SK-N-SH (cell line): ENCODE measurements around the gene CYTH4. TPM values are rescaled to one million over a fixed set of nuclear protein-coding genes. Genes with fewer than 3 reads are reported as not detected.

Experiments
- CTCF ChIA-PET: fragments of 300-600, 350-600 bp; formaldehyde crosslinking; extraction: SDS; loops from one replicate; lab custom pipeline; 2021; lab: Yijun Ruan, JAX
- POLR2A ChIA-PET: fragments of 350-600 bp; sonication (Branson Sonifier 250); formaldehyde crosslinking; extraction: SDS; loops from one replicate; lab custom pipeline; 2020; ENCODE audit warnings: antibody characterized with exemption, inconsistent platforms; lab: Yijun Ruan, JAX
- DNase-seq: peaks from one replicate; pipeline ENCODE4 v3.0.0; 2012
- H2AFZ ChIP-seq: fragments of 200-600 bp; sonication (generic); 2 replicates; pipeline ENCODE4 v1.8.1; 2016; ENCODE audit warnings: antibody characterized with exemption, mild to moderate bottlenecking, low read depth
- H3F3A ChIP-seq: fragments of 200-600 bp; sonication (generic); replicated peaks from 2 replicates; pipeline ENCODE3; 2016; ENCODE audit warnings: antibody characterized with exemption, mild to moderate bottlenecking; ENCODE audit not compliant: insufficient read depth
- H3K27ac ChIP-seq, 2 experiments: fragments of 200-500 bp in 1 of 2; fragments of 200-600 bp in 1 of 2; sonication (Bioruptor generic) in 1 of 2; sonication (generic), shearing (Covaris generic) in 1 of 2; 2 replicates each; pipeline versions ENCODE4 v1.5.1 to v1.6.1; 2014 to 2016; ENCODE audit warnings: low read depth in 2 of 2, inconsistent platforms in 1 of 2, low read length in 1 of 2, mild to moderate bottlenecking in 1 of 2, mixed read lengths in 1 of 2
- H3K27me3 ChIP-seq: fragments of 200-600 bp; sonication (generic), shearing (Covaris generic); 2 replicates; pipeline ENCODE4 v1.6.1; 2016; ENCODE audit warnings: mixed run types; ENCODE audit not compliant: insufficient read depth
- H3K36me3 ChIP-seq, 2 experiments: fragments of 200-500 bp in 1 of 2; fragments of 200-600 bp in 1 of 2; sonication (Bioruptor generic) in 1 of 2; sonication (generic) in 1 of 2; replicated peaks in 1 of 2; 2 replicates each; pipeline versions ENCODE3 to v1.5.1; 2014 to 2016; ENCODE audit warnings: low read length in 1 of 2, mild to moderate bottlenecking in 1 of 2; ENCODE audit not compliant: insufficient read depth in 2 of 2, control insufficient read depth in 1 of 2
- H3K4me1 ChIP-seq, 2 experiments: fragments of 200-500 bp in 1 of 2; fragments of 200-600 bp in 1 of 2; sonication (Bioruptor generic) in 1 of 2; sonication (generic), shearing (Covaris generic) in 1 of 2; 2 replicates each; pipeline versions ENCODE4 v1.5.1 to v1.6.1; 2014 to 2016; ENCODE audit warnings: low read depth in 1 of 2, low read length in 1 of 2, mixed run types in 1 of 2; ENCODE audit not compliant: insufficient read depth in 2 of 2, control insufficient read depth in 1 of 2
- H3K4me2 ChIP-seq: fragments of 200-600 bp; sonication (generic), shearing (Covaris generic); 2 replicates; pipeline ENCODE4 v1.6.1; 2017; ENCODE audit warnings: mixed run types
- H3K4me3 ChIP-seq, 2 experiments: fragments of 200-500 bp in 1 of 2; fragments of 200-600 bp in 1 of 2; sonication (Bioruptor generic) in 1 of 2; sonication (generic), shearing (Covaris generic) in 1 of 2; 2 replicates each; pipeline versions ENCODE4 v1.5.1 to v1.8.1; 2014 to 2016; ENCODE audit warnings: low read depth in 2 of 2, inconsistent platforms in 1 of 2, low read length in 1 of 2, mild to moderate bottlenecking in 1 of 2, mixed read lengths in 1 of 2, moderate library complexity in 1 of 2
- H3K79me2 ChIP-seq: fragments of 200-600 bp; sonication (generic); 2 replicates; pipeline ENCODE4 v1.8.1; 2017; ENCODE audit warnings: mild to moderate bottlenecking; ENCODE audit not compliant: insufficient read depth
- H3K9ac ChIP-seq: fragments of 200-600 bp; sonication (generic); 2 replicates; pipeline ENCODE4 v1.6.1; 2017; ENCODE audit warnings: mixed run types
- H3K9me2 ChIP-seq: fragments of 200-600 bp; sonication (generic); 2 replicates; pipeline ENCODE4 v1.6.1; 2017; ENCODE audit warnings: mixed run types
- H3K9me3 ChIP-seq: fragments of 200-600 bp; sonication (generic); 2 replicates; pipeline ENCODE4 v1.6.1; 2017; ENCODE audit warnings: mixed run types, mild to moderate bottlenecking, moderate library complexity
- H4K20me1 ChIP-seq: fragments of 200-600 bp; sonication (generic); 2 replicates; pipeline ENCODE4 v1.6.1; 2017; ENCODE audit warnings: mild to moderate bottlenecking, mixed run types; ENCODE audit not compliant: insufficient read depth
- CTCF ChIP-seq: fragments of 200-600 bp; sonication (generic); IDR thresholded peaks from 2 replicates; pipeline ENCODE4 v1.6.1; 2017; ENCODE audit warnings: antibody characterized with exemption, mild to moderate bottlenecking, moderate library complexity
- ELF1 ChIP-seq: IDR thresholded peaks from 2 replicates; pipeline ENCODE4 v1.4.0; 2012
- EP300 ChIP-seq, 2 experiments: IDR thresholded peaks; 2 replicates each; pipeline versions ENCODE4 v1.4.0 to v1.6.1; 2012; ENCODE audit warnings: borderline replicate concordance in 1 of 2, low read depth in 1 of 2, low read length in 1 of 2
- FOSL2 ChIP-seq: IDR thresholded peaks from 2 replicates; pipeline ENCODE4 v1.4.0; 2012; ENCODE audit warnings: low read depth, mild to moderate bottlenecking, moderate library complexity, borderline replicate concordance
- FOXM1 ChIP-seq: IDR thresholded peaks from 2 replicates; pipeline ENCODE4 v1.4.0; 2012; ENCODE audit warnings: low read depth, mild to moderate bottlenecking
- GABPA ChIP-seq: IDR thresholded peaks from 2 replicates; pipeline ENCODE4 v1.4.0; 2012; ENCODE audit warnings: low read depth, mild to moderate bottlenecking
- IRF3 ChIP-seq: fragments of 150-350 bp; IDR thresholded peaks from 2 replicates; pipeline ENCODE4 v1.6.1; 2016; ENCODE audit warnings: mild to moderate bottlenecking, low read depth, low read length
- MAX ChIP-seq: IDR thresholded peaks from 2 replicates; pipeline ENCODE4 v1.4.0; 2012; ENCODE audit warnings: low read depth
- MEF2A ChIP-seq: IDR thresholded peaks from 2 replicates; pipeline ENCODE4 v1.4.0; 2012; ENCODE audit warnings: low read depth, borderline replicate concordance
- NFIC ChIP-seq: IDR thresholded peaks from 2 replicates; pipeline ENCODE4 v1.4.0; 2012; ENCODE audit warnings: borderline replicate concordance
- NRF1 ChIP-seq: IDR thresholded peaks from 2 replicates; pipeline ENCODE4 v1.6.1; 2012; ENCODE audit warnings: low read depth, mild to moderate bottlenecking, low read length
- PBX3 ChIP-seq: IDR thresholded peaks from 2 replicates; pipeline ENCODE4; 2012
- POLR2AphosphoS5 ChIP-seq: IDR thresholded peaks from 2 replicates; pipeline ENCODE4 v1.6.1; 2012; ENCODE audit warnings: low read depth, low read length
- RAD21 ChIP-seq: IDR thresholded peaks from 2 replicates; pipeline ENCODE4 v1.6.1; 2012; ENCODE audit warnings: mild to moderate bottlenecking, low read length
- RCOR1 ChIP-seq: fragments of 150-350 bp; IDR thresholded peaks from 2 replicates; pipeline ENCODE4 v1.6.1; 2017; ENCODE audit warnings: antibody characterized with exemption, low read length
- YY1 ChIP-seq: IDR thresholded peaks from 2 replicates; pipeline ENCODE4 v1.4.0; 2012; ENCODE audit warnings: low read depth, mild to moderate bottlenecking
- WGBS: methylation state at CpG from one replicate; pipeline ENCODE4 v1.1.6; 2017; ENCODE audit warnings: low lambda C conversion rate; 5-methylcytosine and 5-hydroxymethylcytosine counted together
- polyA plus RNA-seq, 3 experiments: library from polyadenylated mRNA; depleted of rRNA; stranded (reverse); fragments of >200 nt; gene quantifications; 2 replicates each; pipeline ENCODE4 v1.2.3, GENCODE V29; 2012

Gene CYTH4
- polyA plus RNA-seq, 1 of the 3 experiments (the other 2 are of a cell fraction), result 0.07 TPM

GRCh38 chr22:37346505-37346895, 64.2 kb downstream of the CYTH4 start (continued):
- TF ChIP-seq FOSL2, result no peak
- no peak for TF ChIP-seq PBX3
- no peak for TF ChIP-seq MEF2A
- no peak for TF ChIP-seq GABPA
- TF ChIP-seq POLR2AphosphoS5, result no peak
- TF ChIP-seq FOXM1, result no peak
- TF ChIP-seq ELF1, result no peak

GRCh38 chr22:37349043-37349814, 66.9 kb downstream of the CYTH4 start:
- POLR2A ChIA-PET, result no interaction called here
- TF ChIP-seq GABPA, result no peak
- no peak for TF ChIP-seq POLR2AphosphoS5
- TF ChIP-seq RCOR1, result no peak
- TF ChIP-seq EP300 (IDR thresholded peaks at IDR 0.05; ENCODE audit: borderline replicate concordance in 1 of 2, low read depth in 1 of 2, low read length in 1 of 2), result no peak
- no peak for TF ChIP-seq NRF1
- TF ChIP-seq IRF3, result no peak
- Histone ChIP-seq H3K36me3 (no peaks in the 10 kb centered on the region), H3K27me3 (no peaks in the 10 kb centered on the region), H3K79me2 (no peaks in the 10 kb centered on the region), H4K20me1 (no peaks in the 10 kb centered on the region), H3K4me1 (peaks cover 5 to 24% of the 10 kb centered on the region in 2 experiments; a peak in 1 of 4 replicates), H2AFZ (no peak overlapping the region), H3K4me3 (no peak overlapping the region), H3F3A (no peaks in the 10 kb centered on the region), H3K9me2 (no peaks in the 10 kb centered on the region), H3K27ac (no peak overlapping the region), H3K9me3 (no peaks in the 10 kb centered on the region), H3K4me2 (no peak overlapping the region), H3K9ac (no peak overlapping the region)
- DNase-seq, result no peak
- 78% methylated on average over 2 of the region's 19 CpGs for WGBS
- CTCF ChIA-PET, result interaction anchor here (2.3 kb wide), 1 partner anchor 80 kb away, joined by 9 read pairs; no protein-coding TSS in a partner anchor

- no peaks in the 10 kb centered on the region for H3K9me3 ChIP-seq
- H3K79me2 ChIP-seq, result no peaks in the 10 kb centered on the region
- TF ChIP-seq CTCF (no peak), ELF1 (no peak), MAX (no peak), YY1 (no peak), MEF2A (no peak), RAD21 (no peak), RCOR1 (no peak), FOSL2 (no peak), NFIC (no peak), PBX3 (no peak)
- ChIA-PET CTCF (interaction anchor here (0.6 to 2.3 kb wide), 4 partner anchors 17 to 216 kb away, joined by 3 to 9 read pairs (median 6); no protein-coding TSS in a partner anchor), POLR2A (no interaction called here)
- H3K9ac ChIP-seq, result no peak overlapping the region
- H4K20me1 ChIP-seq, result no peaks in the 10 kb centered on the region
- H3F3A ChIP-seq, result no peaks in the 10 kb centered on the region
- DNase-seq, result no peak
- no peaks in the 10 kb centered on the region for H3K27me3 ChIP-seq
- H3K4me1 ChIP-seq, result peaks cover under 1 to 6% of the 10 kb centered on the region in 2 experiments; a peak in 1 of 4 replicates
- H3K4me2 ChIP-seq, result no peak overlapping the region
- WGBS, result 39% methylated on average over 3 of the region's 3 CpGs
- H3K27ac ChIP-seq, result no peak overlapping the region
- H3K9me2 ChIP-seq, result no peaks in the 10 kb centered on the region
- no peaks in the 10 kb centered on the region for H3K36me3 ChIP-seq
- no peak overlapping the region for H3K4me3 ChIP-seq
- no peak overlapping the region for H2AFZ ChIP-seq
Measured at GRCh38 chr22:37351232-37351631, 68.9 kb downstream of the CYTH4 start.
